BLaER1 (cell line): Measurements from ENCODE around the gene TAF1C.

Experiments used
- H3K27ac ChIP-seq: shearing (Covaris generic); formaldehyde crosslinking; 2 replicates; pipeline ENCODE4 v1.8.1; 2022
- H3K27me3 ChIP-seq: shearing (Covaris generic); formaldehyde crosslinking; 2 replicates; pipeline ENCODE4 v1.8.1; 2022
- H3K36me3 ChIP-seq: shearing (Covaris generic); formaldehyde crosslinking; 2 replicates; pipeline ENCODE4 v1.8.1; 2022
- H3K4me1 ChIP-seq: shearing (Covaris generic); formaldehyde crosslinking; 2 replicates; pipeline ENCODE4 v1.8.1; 2022
- H3K4me2 ChIP-seq: shearing (Covaris generic); formaldehyde crosslinking; 2 replicates; pipeline ENCODE4 v1.8.1; 2022
- H3K4me3 ChIP-seq: shearing (Covaris generic); formaldehyde crosslinking; 2 replicates; pipeline ENCODE4 v1.8.1; 2022
- H3K9ac ChIP-seq: shearing (Covaris generic); formaldehyde crosslinking; 2 replicates; pipeline ENCODE4 v1.8.1; 2022
- H3K9me3 ChIP-seq: shearing (Covaris generic); formaldehyde crosslinking; 2 replicates; pipeline ENCODE4 v1.8.1; 2022
- H4K20me1 ChIP-seq: shearing (Covaris generic); formaldehyde crosslinking; 2 replicates; pipeline ENCODE4 v1.8.1; 2022
- Cebpa-rat ChIP-seq: shearing (Covaris generic); IDR thresholded peaks from 2 replicates; pipeline ENCODE4 v1.8.1; 2022

TAF1C gene, protein sequence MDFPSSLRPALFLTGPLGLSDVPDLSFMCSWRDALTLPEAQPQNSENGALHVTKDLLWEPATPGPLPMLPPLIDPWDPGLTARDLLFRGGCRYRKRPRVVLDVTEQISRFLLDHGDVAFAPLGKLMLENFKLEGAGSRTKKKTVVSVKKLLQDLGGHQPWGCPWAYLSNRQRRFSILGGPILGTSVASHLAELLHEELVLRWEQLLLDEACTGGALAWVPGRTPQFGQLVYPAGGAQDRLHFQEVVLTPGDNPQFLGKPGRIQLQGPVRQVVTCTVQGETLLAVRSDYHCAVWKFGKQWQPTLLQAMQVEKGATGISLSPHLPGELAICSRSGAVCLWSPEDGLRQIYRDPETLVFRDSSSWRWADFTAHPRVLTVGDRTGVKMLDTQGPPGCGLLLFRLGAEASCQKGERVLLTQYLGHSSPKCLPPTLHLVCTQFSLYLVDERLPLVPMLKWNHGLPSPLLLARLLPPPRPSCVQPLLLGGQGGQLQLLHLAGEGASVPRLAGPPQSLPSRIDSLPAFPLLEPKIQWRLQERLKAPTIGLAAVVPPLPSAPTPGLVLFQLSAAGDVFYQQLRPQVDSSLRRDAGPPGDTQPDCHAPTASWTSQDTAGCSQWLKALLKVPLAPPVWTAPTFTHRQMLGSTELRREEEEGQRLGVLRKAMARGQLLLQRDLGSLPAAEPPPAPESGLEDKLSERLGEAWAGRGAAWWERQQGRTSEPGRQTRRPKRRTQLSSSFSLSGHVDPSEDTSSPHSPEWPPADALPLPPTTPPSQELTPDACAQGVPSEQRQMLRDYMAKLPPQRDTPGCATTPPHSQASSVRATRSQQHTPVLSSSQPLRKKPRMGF

DNA sequence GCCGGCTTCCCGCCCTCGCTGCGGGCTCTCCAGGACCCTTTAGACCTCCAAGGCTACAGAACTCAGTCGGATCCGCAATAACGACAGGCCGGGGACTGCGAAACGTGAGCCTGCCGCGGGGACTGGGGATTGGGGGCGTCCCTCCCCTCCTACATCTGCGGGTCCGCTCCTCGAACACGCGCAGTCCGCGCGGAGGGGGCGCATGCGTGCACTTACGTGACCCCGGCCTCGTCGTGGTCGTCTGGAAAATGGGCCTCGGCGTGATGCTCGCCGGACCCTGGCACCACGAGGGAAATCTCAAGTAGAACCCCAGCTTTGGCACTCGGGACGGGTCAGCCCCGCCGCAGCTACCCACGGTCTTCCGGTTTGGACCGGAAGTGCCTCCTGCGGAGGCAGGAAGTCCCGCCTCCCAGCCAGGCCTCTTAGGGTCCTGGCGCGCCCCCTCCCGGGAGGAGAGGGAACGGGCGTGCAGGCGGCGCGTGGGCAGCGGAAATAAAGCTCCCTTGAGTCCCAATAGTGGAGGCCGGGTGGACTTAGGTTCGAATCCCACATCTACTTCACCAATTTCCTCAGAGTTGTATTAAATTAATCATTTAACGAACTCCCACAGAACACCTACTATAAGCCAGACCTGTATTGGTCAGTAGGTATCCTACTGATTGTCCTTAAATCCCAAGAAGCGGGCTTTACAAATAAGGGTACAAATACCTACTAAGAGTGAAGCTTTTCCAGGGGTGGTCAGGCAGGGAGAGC is at the start of gene TAF1C:
Gene TAF1C (minus strand): TSS at position 373 of the 753 bp plus-strand sequence. CDS start 2,069 bp downstream, outside the sequence.
- Histone ChIP-seq H3K27ac (peak within 1 kb of the TSS; percentile 89), H3K27me3 (no peaks in the 10 kb centered on the region), H4K20me1 (peaks cover 42% of the 10 kb centered on the region)

DNA sequence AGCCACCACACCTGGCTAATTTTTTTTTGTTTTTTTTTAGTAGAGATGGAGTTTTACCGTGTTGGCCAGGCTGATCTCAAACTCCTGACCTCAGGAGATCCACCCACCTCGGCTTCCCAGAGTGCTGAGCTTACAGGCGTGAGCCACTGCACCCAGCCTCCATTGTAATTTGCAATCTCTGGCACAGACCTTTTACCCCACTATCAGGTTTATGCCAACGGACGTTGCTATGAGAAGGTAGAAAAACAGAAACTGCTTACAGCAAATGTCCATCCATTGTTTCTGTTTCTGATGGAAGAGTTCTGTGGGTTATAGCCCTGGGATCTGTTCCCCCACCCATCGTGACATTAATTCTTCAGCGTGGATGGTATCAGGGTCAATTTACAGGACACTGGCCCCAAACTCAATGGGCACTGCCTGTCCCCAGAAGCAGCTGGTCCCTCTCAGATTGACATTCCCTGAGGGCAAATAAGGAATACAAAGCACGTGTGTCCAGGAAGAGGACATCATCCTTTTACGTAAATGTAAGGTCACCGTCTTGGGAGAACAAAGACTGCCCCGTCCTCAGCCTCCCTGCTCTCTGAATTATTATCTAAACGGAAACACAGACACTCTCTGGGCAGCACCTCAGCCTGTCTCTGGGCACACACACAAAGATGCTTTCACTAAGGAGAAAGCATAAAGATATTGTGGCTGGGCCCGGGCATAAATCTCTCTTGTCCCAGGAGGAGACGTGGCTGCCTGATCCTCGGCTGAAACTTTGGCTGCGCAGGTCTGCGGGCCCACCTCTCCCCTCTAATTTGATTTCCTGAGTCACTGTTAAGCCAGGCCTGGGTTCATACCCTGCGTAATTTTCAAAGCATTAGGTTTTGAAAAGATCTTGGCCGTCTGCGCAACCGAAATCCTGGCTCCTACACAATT is 47.7 kb upstream of the TAF1C start:
- no peak for TF ChIP-seq Cebpa-rat
- Histone ChIP-seq H3K36me3 (no peaks in the 10 kb centered on the region), H3K4me3 (no peak overlapping the region), H3K9ac (no peak overlapping the region), H3K9me3 (no peaks in the 10 kb centered on the region), H3K4me1 (peaks cover 7% of the 10 kb centered on the region), H4K20me1 (no peaks in the 10 kb centered on the region), H3K27ac (no peak overlapping the region), H3K4me2 (no peak overlapping the region), H3K27me3 (no peaks in the 10 kb centered on the region)

More for the DNA sequence above, at the start of gene TAF1C:
- H3K9me3 ChIP-seq, result no peaks in the 10 kb centered on the region
- H3K36me3 ChIP-seq, result peaks cover 37% of the 10 kb centered on the region
- peak within 1 kb of the TSS; percentile 96 for H3K9ac ChIP-seq
- no peak for TF ChIP-seq Cebpa-rat
- H3K4me2 ChIP-seq, result peak within 1 kb of the TSS; percentile 96
- H3K4me3 ChIP-seq, result peak within 1 kb of the TSS; percentile 99
- H3K4me1 ChIP-seq, result peaks cover 18% of the 10 kb centered on the region

DNA sequence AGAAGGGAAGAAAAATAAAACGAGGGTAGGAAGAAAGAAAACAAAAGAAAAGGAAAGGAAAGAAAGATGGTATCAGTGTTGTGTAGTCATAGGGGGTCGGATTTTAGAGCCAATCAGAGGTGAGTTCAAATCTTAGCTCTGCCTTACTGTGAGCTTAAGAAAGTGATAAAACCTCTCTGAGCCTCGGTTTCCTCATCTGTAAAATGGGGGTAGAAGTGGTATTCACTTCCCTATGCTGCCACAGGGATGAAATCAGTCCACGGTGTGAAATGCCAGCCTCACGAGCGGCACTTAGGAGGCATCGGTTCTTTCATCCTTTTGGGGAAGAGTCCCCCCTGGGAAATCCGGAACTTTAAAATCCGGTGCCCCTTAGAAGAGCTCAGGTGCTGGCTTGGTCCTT is 46.9 kb upstream of the TAF1C start:
- Histone ChIP-seq H3K9me3 (no peaks in the 10 kb centered on the region), H3K4me1 (peaks cover 2% of the 10 kb centered on the region; the same call in 1 of the 2 replicates), H3K4me3 (no peak overlapping the region), H3K27me3 (no peaks in the 10 kb centered on the region), H3K36me3 (no peaks in the 10 kb centered on the region), H3K9ac (no peak overlapping the region), H3K4me2 (no peak overlapping the region), H4K20me1 (no peaks in the 10 kb centered on the region), H3K27ac (no peak overlapping the region)
- TF ChIP-seq Cebpa-rat, result no peak

DNA sequence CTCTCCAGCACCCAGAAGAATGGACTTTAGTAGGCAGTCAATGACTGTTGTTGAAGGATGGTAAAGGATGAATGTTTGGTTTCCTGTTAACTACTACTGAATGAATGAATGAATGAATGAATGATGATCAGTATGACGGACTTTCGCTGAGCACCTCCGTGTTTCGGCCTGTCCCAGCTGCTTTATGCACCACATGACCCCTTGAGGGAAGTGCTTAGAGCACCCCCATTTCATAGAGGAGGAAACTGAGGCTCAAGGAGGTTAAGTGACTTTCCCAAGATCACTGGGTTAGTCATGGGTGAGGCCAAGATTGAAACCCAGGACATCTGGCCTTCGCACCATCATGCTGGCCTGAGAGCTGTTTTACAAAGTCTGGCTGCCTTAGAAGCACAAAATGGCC is 46.1 kb upstream of the TAF1C start:
- Histone ChIP-seq H4K20me1 (no peaks in the 10 kb centered on the region), H3K4me3 (no peak overlapping the region), H3K27ac (no peak overlapping the region), H3K9me3 (no peaks in the 10 kb centered on the region), H3K9ac (no peak overlapping the region), H3K27me3 (no peaks in the 10 kb centered on the region), H3K4me1 (peaks cover 9% of the 10 kb centered on the region), H3K36me3 (no peaks in the 10 kb centered on the region), H3K4me2 (no peak overlapping the region)
- no peak for TF ChIP-seq Cebpa-rat

DNA sequence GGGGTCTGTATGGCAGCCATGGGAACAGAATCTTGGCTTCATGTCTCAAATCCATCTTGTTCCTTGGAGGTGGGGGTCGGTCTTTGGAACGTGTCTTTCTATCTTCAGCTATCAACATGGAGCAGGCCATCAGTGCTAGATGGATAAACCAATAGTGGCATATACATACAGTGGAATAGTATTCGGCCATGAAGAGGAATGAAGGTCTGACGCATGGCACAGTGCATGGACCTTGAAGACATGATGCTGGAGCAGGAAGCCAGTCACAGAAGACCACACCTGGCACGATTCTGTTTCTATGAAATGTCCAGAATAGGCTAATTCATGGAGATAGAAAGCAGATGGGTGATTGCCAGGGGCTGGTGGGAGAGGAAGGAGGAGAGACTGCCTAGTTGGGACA is 45.2 kb upstream of the TAF1C start:
- Histone ChIP-seq H3K4me2 (no peak overlapping the region), H3K9me3 (no peaks in the 10 kb centered on the region), H3K4me3 (no peak overlapping the region), H3K9ac (no peak overlapping the region), H3K36me3 (no peaks in the 10 kb centered on the region), H3K4me1 (peaks cover 16% of the 10 kb centered on the region), H3K27me3 (no peaks in the 10 kb centered on the region), H3K27ac (no peak overlapping the region), H4K20me1 (no peaks in the 10 kb centered on the region)
- TF ChIP-seq Cebpa-rat, result no peak

DNA sequence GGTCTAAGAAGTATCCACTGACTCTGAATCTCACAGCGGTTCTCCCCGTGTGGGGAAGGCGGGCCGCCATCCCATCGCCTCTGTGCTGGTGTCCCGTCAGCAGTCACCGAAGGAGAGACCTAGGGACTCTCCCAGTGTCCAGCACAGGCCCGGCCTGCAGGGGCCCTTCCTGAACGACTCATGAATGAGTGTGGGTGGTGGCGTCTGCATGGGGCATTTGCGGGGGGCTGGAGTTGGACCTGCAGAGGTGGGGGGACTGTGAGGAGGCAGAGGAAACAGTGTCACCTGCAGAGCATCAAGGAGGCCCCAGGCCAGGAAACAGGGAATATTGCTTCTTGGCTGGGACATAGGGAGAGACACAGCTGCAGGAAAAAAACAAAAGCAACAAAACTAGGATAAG is 42.6 kb upstream of the TAF1C start:
- H3K27me3 ChIP-seq, result no peaks in the 10 kb centered on the region
- no peaks in the 10 kb centered on the region for H3K36me3 ChIP-seq
- no peaks in the 10 kb centered on the region for H4K20me1 ChIP-seq
- no peak overlapping the region for H3K4me3 ChIP-seq
- H3K4me2 ChIP-seq, result no peak overlapping the region
- TF ChIP-seq Cebpa-rat, result no peak
- H3K9me3 ChIP-seq, result no peaks in the 10 kb centered on the region
- no peak overlapping the region for H3K27ac ChIP-seq
- H3K9ac ChIP-seq, result no peak overlapping the region
- peaks cover 16% of the 10 kb centered on the region for H3K4me1 ChIP-seq

DNA sequence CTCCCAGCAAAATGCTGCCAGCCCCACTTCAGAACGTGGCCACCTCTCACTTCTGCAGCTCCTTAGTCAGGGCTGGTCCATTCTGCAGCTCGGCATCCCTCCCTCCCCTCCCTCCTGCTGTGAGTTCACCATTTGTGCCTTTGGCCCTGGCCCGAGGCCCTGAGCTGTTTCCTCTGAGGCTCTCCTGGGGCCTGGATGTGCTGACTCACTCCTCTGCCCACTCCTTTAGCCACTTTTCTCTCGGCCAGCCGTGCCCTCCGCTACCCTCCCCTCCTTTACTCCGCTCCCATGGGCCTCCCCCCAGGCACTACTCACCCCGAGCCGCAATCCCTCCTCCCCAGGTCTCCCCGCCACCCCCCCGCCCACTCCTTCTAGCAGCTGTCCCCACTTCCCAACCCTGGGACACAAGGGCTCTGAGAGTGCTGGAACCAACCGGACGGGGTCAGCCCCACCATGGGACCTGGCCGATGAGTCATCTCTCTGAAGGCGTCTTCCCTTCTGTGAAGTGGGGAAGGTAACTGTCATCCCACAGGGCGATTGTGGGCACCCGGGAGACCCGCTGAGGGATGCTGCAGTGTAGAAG is 41.5 kb upstream of the TAF1C start:
- Histone ChIP-seq H3K4me3 (no peak overlapping the region), H3K9me3 (no peaks in the 10 kb centered on the region), H4K20me1 (no peaks in the 10 kb centered on the region), H3K36me3 (no peaks in the 10 kb centered on the region), H3K9ac (no peak overlapping the region), H3K4me1 (peaks cover 16% of the 10 kb centered on the region), H3K4me2 (peak overlapping the region; percentile 80), H3K27ac (no peak overlapping the region), H3K27me3 (no peaks in the 10 kb centered on the region)
- TF ChIP-seq Cebpa-rat, result no peak

DNA sequence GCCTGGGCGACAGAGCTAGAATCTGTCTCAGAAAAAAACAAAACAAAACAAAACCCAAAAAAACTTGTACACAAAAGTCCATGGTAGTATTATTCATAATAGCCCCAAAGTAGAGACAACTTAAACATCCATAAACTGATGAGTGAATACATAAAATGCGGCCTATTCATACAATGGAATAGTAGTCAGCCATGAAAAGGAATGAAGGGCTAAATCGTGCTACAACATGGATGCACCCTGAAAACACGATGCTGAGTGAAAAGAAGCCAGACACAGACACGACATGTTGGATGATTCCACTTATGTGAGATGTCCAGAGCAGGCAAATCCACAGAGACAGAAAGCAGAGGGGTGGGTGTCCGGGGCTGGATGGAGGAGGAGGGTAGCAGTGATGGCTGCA is 40.7 kb upstream of the TAF1C start:
- Histone ChIP-seq H3K27me3 (no peaks in the 10 kb centered on the region), H3K4me3 (no peak overlapping the region)

More for the DNA sequence above, 40.7 kb upstream of the TAF1C start:
- no peaks in the 10 kb centered on the region for H3K36me3 ChIP-seq
- H3K9me3 ChIP-seq, result no peaks in the 10 kb centered on the region
- H4K20me1 ChIP-seq, result no peaks in the 10 kb centered on the region
- no peak overlapping the region for H3K27ac ChIP-seq
- TF ChIP-seq Cebpa-rat, result no peak
- H3K4me1 ChIP-seq, result peaks cover 16% of the 10 kb centered on the region
- peak overlapping the region; percentile 80 for H3K4me2 ChIP-seq
- no peak overlapping the region for H3K9ac ChIP-seq
